Stimulated activated CD4-positive, alpha-beta T cell treated with anti-CD3 and anti-CD28 coated beads, Interleukin-2, amount 100 ng/mL, for 4 hours (primary cell): Measurements from ENCODE around the gene CDK10.
"Not testable (repeated sequence)": the region's sequence is repeated elsewhere in the genome, so short reads cannot be mapped to it uniquely, and the experiment has no call there.

Experiments used
- DNase-seq: peaks from one replicate; pipeline ENCODE4 v3.0.0-alpha.2; 2020; ENCODE audit warnings: low read depth

CDK10 gene

DNA sequence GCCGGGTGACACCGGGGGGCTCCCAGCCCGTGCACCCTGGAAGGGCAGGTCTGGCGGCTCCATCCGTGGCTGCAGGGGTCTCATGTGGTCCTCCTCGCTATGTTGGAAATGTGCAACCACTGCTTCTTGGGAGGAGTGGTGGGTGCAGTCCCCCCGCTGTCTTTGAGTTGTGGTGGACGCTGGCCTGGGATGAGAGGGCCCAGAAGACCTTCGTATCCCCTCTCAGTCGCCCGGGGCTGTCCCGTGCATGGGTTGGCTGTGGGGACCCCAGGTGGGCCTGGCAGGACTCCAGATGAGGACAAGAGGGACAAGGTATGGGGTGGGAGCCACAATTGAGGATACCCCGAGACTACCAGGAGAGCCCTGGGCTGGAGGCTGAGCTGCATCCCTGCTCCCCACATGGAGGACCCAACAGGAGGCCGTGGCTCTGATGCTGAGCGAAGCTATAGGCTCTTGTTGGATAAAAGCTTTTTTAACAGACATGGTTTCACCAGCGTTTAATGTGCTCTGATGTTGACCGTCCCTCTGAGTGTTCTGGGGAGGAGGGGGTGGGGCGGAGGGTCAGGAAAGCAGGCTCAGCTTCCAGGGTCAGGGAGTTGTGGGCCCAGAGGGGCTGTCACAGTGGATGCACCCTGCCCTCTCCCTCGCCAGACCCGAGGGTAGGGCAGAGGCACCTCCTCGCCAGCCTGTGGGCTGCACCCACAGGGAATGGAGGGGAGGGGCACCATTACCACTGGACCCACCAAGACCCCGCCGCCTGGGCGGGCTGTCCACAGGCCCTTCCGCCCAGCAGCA, 9.6 kb downstream of the CDK10 start:
- DNase-seq: no peak

DNA sequence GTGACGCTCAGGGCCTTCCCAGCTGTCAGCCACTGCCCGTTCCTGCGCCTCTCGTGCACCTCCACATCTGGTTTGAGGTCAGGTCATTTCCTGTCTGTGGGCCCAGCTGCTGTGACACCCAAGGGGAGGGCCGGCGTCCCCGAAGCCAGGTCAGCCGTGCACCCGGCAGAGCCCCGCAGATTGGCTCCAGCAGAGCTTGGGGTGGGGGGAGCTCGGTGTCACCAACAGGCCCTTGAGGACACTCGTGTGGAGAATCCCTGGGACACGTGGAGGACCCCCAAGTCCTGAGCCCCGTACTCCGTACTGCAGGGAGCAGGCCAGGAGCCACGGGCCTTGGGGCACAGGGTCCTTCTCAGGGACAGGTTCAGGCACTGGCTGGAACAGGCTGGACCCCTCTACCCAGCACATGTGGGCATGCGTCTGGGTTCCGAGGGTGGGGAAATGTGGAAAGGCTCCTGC, 10.2 kb downstream of the CDK10 start:
- no peak for DNase-seq

DNA sequence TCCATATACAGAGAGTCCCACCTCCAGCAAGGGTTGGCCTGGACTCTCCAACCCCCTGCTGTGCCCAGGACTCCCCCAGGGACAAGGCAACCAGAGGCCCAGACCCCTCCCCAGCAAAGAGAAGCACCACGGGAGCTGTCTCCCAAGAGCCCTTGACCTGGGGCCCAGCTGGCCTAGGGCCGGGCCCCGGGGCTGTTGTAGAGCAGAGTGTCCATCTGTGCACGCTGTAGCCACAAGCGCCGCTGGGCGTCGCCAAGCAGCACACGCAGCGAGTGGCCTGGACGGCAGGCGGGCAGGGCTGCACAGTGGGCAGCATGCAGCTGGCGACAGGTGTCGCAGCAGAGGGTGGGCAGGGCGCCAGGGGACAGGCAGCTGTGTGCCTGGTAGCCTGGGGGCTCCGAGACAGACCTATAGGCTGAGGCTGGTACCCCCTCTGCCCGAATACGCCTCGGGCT, 10.7 kb downstream of the CDK10 start:
- no peak for DNase-seq

DNA sequence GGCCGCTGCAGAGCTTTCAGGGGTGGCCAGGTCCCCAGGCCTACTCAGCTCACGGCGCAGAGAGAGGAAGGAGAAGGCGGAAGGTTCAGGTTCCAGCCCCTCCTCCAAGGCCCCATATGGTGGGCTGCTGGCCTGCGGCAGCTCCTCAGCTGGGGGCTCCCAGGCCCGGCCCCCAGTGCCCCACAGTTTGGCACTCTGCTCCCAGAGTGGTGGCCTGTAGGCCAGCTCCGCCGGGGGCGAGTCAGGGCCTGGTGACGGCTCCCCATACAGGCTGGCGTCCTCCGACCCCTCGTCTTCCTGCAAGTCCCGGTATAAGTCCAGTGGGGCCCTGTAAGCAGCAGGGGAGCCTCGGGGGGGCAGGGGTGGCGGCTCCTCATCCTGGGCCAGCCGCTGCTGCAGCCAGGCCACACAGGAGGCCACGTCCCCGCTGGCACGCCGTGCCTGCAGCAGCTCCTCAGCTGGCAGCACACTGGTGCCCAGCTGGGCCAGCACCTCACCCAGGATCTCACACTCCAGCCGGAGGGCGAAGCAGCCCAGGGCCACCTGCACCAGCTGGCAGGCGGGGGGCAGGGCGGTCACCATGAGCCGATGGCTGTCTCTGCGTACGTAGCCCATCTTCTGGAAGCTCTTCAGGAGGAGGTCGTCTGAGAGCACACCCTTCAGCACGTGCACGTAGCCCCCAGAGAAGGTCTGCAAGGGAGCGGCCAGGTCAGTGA, 11.3 kb downstream of the CDK10 start:
- DNase-seq: no peak

DNA sequence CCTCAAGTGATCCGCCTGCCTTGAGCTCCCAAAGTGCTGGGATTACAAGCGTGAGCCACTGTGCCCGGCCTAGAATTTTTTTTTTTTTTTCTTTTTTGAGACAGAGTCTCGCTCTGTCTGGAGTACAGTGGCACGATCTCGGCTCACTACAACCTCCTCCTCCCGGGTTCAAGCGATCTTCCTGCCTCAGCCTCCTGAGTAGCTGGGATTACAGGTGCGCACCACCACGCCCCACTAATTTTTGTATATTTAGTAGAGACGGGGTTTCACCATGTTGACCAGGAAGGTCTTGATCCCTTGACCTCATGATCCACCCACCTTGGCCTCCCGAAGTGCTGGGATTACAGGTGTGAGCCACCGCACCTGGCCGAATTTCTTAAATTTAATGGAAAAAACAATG, 12.2 kb downstream of the CDK10 start:
- DNase-seq: not testable (repeated sequence)

DNA sequence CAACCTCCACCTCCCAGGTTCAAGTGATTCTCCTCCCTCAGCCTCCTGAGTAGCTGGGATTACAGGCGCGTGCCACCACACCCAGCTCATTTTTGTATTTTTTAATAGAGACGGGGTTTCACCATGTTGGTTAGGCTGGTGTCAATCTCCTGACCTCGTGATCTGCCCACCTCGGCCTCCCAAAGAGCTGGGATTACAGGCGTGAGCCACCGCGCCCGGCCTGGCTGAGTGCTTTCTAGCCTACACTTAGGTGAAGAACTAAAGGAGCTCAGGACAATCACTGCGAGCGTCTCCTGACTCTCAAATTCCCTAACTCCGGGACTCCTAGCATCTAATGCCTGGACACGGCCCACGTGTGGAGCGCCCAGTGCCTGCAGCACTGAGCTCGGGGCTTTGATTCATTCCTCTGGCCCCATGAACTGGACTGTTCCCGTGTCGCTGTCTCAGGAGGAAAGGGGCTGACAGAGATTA, 13.2 kb downstream of the CDK10 start:
- DNase-seq: not testable (repeated sequence)

DNA sequence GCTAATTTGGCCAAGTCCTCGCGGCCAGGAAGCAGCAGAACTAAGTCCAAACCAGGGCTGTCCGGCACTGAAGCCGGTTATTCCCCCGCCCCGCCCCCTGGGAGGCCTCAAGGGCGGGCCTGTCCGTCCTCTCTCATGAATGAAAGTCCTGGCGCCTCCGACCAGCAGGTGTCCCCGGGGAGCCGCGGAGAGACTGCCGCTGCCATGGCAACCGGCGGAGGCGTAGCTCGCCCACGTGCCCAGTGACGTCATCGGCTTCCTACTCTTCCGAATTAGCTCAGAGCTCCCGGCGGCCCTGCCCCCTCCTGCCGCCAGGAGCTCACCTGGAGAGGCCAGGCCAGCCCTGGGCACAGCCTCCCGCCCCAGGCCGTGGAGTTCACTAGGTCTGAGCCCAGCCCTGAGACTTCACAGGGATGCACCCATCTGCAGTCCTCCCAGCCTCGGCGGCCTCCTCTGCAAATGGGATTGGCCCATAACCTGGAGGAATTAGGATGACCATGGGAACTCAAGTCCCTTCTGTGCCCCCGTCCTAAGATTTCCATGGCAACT, 13.7 kb downstream of the CDK10 start:
- DNase-seq: peak; percentile 98

DNA sequence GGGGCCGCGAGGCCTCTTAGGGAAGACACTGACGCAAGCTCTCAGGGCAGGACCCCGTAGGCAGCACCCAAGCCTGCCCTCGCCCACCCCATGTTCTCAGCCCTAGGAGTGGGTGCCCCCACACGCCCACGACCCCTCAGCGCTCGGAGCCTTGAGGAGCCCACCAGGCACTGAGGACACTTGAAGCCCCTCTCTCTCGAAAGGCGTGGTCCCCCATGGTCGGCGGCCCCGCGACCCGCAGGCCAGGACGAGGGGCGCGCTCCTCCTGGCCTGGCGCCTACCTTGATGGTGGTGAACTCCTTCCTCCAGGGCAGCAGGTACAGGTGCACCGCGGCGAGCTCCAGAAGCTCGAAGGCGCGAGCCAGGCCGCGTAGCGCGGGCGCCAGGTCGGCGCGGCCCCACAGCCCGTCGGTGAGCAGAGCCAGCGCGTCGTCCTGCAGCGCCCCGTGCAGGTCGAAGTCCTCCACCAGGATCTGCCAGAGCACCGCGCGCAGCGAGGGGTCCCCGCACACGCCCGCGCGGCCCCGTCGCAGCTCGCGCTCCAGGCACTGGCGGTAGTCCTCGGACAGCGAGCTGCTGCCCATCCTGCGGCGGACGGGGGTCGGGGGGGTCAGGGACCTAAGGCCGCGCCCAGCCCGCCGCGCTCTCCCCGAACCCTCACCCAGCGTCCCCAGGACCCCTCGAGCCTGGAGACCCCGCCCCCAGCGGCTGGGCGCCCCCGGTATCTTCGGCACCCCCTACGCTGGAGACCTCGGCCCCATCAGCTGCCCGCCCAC, 14.3 kb downstream of the CDK10 start:
- no peak for DNase-seq

DNA sequence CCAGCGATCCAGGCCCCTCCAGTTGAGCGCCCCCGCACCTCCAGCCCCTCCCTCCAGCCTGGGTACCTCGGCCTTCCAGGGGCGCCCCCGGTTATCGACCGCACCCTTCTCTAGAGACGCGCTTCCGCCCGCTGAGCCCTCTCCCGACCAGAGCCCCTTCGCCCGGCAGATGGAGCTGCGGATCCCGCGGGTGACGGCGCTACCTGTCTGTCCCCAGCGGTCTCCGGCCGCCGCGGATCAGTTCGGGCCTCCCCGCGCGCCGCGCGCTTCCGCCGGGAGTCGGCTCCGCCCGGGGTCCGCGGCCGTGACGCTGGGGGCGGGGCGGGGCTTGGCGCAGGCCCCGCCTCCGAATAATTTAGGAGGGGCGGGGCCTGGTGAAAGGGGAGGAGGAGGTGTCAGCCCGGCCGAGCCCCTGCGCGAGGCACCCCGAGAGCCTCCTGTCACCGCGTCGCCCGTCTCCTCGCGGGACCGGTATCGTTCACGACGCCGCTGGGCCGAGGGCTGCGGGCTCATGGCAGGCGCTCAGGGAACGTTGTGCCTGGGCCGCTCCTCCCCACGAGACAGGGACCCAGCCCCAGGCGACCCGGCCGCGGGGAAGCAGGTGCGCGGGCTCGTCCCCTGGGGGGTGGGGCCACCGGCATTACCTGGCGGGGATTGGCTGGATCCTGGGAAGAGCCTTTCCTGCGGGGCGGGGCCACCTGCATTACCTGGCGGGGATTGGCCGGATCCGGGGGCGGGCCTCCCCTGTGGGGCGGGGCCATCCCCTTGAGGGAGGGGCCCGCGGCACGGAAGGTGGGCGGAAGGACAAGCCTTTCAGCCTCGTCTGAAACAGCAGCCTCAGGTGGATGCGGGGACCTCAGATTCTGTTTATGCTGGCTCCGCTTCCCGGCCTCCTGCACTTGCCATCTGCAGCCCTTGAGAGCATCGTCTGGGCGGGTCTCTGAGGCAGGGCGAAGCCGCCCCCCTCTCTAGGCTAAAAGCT, 15.2 kb downstream of the CDK10 start, which contains the start of gene SPATA2L:
TSS of gene SPATA2L (minus strand) at position 281 of the 982 bp plus-strand sequence. CDS start 473 bp downstream, outside the sequence.
- peak; percentile 97 for DNase-seq

DNA sequence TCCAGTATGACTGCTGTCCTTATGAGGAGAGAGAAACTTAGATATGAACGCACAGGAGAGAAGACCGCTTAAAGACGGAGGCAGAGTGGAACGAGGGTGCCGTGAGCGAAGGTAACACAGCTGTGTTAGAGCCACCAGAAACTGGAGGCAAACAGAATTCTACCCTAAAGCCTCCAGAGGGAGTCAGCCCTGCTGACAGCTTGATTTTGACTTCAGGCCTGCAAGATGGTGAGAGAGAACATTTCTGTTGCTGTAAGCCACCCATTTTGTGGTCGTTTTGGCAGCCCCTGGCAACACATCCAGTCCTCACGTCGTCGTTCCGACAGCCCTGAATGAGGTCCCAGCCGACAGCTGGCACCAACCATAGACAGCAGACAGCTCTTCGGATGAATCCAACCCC, 17.8 kb downstream of the CDK10 start:
- no peak for DNase-seq

DNA sequence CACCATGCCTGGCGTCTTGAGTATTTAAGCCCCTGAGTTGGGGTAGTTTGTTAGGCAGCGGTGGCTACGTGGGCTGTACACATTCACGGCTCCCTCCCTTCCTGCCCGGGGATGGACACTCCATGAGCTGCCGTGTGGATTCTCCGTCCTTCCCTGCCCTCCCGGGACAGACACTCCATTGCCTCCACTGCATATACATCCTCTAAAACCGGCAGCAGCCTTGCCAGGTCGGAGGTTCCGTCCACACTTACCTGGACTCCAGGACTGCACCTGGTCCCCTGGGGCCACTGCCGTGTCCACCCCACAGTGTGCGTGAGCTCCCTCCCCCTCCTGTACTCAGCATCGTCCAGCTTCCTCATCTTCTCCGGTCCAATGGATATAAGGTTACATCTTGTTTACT, 18.5 kb downstream of the CDK10 start:
- no peak for DNase-seq

DNA sequence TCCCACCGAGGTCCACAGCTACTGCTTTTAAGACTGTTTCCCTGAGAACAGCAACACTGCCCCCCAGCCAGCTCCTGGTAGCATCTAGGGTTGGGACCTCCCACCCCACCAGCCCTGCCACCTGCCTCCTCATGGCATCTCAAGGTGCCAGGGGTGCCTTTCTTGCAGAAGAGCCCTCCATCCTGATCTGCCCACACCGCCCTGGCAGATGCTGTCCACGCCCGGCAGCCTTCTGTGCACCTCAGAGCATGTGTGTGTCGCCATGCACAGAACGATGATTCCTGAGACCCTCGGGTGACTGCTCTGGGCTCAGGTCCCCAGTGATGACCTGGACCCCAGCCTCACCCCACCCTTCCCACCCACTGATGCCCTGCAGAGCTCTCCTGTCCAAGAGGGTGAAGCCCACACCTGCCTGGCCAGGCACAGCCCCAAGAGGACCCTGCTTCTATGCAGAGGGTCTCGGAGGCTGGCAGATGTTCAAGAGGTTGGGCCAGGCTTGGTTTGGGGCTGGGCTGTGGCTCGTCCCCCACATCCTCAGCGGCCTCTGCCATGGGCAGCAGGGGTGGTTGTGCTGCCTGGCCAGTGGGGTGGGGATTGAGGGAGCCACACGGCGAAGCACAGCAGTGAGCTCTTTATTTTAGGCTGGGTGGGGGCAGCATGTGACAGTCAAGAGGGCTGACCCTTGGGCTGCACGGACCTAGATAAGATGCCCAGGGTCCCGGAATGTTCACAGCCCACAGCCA, 20.2 kb downstream of the CDK10 start:
- no peak for DNase-seq

DNA sequence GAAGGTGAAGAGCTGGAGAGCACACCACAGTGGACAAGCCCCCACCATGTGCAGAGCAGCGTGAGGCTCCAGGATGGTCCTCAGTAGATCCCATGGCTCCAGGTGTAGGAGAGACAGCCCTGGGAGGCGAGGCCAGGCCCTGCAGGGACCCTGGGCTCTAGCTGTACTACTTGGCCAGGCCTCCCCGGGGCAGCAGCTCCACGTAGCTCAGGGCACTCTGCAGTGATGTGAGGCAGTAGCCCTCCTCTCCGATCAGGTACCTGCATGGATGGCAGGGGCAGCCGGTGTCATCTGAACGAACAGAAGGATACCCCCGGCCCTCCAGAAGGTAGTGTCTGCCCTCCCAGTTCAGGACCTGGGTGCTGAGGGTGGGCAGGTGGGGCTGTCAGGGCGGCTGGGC, 21.2 kb downstream of the CDK10 start:
- DNase-seq: no peak

DNA sequence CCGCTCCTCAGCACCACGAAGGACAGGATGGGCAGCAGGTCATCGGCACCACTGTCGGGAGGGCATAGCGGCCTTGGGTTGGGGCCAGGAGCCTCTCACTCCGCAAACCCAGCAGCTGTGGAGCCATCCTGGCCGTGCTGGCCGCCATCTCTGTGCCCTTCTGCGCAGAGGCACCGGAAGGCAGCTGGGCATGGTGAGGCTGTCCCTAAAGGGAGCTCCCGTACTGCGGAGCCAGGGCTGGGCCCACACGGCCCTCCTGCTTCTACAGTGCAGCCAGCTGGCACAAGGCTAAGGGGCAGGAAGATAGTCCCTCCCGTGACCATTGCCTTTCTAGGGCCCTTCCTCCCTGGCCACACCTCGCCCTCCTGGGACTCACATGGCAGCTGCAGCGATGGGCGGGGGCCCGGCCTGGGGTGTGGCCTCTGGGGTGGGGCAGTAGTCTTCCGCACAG, 22.0 kb downstream of the CDK10 start:
- no peak for DNase-seq

DNA sequence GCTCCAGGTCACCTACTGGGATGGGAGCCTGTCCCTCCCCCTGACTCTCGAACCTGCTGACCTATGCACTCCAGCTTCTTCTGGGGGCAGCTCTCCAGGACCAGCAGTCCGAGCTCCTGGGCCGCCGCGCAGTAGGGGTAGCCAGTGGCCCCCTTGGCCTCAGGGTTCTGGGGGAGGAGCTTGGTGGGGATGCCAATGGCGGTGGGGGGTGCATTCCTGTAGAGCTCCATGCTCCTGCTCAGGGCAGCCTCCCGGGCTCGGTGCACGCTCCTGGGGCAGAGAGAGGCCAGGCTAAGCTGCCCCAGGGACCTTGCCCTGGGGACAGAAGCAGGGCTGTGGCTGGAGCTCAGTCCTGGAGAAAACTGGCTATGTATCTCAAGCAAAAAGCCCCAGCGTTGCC, 22.7 kb downstream of the CDK10 start:
- no peak for DNase-seq

DNA sequence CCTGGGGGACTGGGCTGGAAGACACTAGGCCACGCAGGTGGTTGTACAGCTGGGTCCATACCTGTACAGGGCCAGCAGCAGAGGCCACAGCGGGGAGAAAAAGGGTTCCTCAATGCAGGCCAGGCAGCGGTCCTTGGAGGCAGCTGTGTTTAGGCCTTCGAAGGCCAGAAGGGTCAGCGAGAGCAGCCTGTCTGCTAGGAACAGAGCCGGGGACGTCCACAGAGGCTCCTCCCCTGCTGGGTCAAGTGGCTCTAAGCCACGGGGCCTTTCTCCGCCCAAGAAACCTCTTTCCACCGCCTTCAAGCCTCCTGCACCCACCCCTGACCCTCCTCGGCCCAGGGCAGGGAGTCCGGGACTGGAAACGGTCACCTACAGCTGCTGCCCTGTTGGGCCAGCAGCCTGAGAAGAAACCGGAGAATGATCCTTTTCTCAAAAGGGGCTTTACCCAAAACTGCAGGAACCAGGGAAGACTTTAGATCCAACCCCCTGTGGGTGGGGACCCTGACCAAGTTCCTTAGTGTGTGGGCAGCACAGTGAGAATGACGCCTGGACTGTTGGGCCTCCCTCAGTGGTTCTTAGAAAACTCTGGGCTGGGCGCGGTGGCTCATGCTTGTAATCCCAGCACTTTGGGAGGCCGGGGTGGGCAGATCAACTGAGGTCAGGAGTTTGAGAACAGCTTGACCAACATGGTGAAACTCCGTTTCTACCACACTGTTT, 23.4 kb downstream of the CDK10 start:
- DNase-seq: no peak

DNA sequence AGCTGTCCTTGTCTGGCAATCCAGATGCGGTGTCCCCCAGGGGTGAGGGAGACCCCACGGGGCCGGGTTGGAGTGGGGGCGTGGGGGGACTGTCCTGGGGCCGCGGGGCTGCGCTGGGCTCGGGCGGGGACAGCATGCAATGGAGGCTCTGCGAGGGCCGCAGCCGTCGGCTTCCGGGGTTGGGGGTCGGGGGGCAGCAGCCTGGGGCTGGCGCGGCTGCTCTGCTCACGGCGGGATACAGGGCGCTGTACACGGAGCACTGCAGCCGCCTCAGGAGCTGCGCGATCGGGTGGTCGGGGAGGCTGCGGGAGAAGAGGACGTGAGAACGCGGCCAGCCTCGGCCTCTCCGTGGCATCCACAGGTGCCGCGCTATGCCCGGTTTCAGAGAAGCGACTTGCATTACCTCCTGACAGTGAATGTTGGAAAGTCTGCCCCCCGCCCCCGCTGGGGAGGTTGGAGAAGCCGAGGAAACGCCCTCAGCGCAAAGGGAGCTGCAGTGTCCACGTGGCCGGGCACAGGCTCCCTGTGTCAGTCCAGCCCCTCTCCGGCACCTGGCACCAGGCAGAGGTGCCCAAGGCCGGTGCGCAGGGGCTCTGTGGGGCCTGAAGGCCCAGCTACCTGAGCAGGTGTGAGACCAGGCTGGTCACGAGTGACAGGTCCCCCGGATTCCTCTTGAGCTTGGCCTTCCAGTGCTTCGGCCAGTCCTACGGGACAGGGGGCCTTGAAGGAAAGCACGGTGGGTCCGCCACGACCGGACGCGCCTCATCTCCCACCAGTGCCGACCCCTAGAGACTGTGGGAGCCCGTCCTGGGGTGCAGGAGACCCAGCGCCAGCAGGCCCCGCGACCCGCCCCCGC, 24.4 kb downstream of the CDK10 start:
- no peak for DNase-seq

DNA sequence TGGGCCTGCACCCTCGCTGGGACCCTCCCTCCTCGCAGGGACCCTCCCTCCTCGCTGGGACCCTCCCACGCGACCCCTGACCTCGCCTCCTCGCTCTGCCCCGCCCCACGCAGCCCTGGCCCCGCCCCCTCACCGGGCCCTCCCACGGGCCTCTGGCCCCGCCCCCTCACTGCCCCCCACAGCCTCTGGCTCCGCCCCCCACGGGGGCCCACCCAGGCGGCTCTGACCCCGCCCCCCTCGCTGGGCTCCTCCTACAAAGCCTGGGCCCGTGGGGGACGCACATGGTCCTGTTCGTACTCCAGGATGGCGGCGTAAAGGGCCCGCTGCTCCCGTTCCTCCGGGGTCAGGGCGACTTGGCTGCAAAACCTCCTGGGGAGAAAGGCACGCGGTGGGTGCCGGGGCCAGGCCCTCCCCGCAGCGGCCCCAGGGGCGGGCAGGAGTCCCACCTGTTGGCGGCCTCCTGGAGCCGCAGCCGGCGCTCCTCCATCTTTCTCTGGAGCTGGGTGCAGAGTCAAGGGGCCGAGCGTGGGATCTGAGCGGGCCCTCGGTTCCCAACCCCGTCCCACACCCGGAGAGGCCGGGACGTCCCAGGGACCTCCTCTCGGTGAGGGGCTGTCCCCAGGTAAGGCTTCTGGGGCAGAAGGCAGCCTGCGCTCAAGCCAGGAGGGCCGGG, 25.2 kb downstream of the CDK10 start:
- peak; percentile 61 for DNase-seq
